Inflammatory macrophage treated with lipopolysaccharide for 1 hour (primary cell): ENCODE results near the gene TAS2R3.

ENCODE experiments used
- DNase-seq, 2 donors: peaks; one replicate each; pipeline ENCODE4 v3.0.0-alpha.2; 2020 to 2022

TAS2R3 gene

GRCh38 chr7:141788296-141788695 is 24.4 kb downstream of the TAS2R3 start:
- DNase-seq = no peak

- DNase-seq = no peak
Observed at GRCh38 chr7:141789917-141790316, 26.0 kb downstream of the TAS2R3 start, which contains the start of gene TAS2R5. TSS of gene TAS2R5 (plus strand) at chr7:141790217. CDS start at chr7:141790362, 145 bp downstream.

GRCh38 chr7:141792526-141792925 is 28.6 kb downstream of the TAS2R3 start:
- no peak for DNase-seq
